Epithelial cell of esophagus (primary cell): ENCODE data around the gene SOS2.
A peak's percentile ranks its signal among the peaks of the same experiment; 100 is the strongest.

Experiments
- DNase-seq: peaks from one replicate; pipeline ENCODE4 v3.0.0; 2010; ENCODE audit warnings: low read depth
- H3K4me3 ChIP-seq: 2 replicates; pipeline ENCODE4 v1.5.1; 2011; ENCODE audit warnings: mild to moderate bottlenecking, low read length, control low read depth
- CTCF ChIP-seq: IDR thresholded peaks from 2 replicates; pipeline ENCODE4 v1.5.1; 2011; ENCODE audit warnings: low read depth, mild to moderate bottlenecking, low read length, control low read depth, inconsistent platforms; ENCODE audit not compliant: insufficient read depth; ENCODE audit errors: missing control alignments

SOS2 gene

GRCh38 chr14:50231475-50232275 lies at the start of gene SOS2:
TSS of gene SOS2 (minus strand) at chr14:50231578. CDS start at chr14:50231283, 295 bp downstream.
- peak within 1 kb of the TSS; percentile 56 for H3K4me3 ChIP-seq
- peak; percentile 87 for DNase-seq
- TF ChIP-seq CTCF, result no peak

- no peak for DNase-seq
These were observed 41.1 kb upstream of the SOS2 start for GRCh38 chr14:50272498-50272897.

GRCh38 chr14:50270932-50271331 lies 39.6 kb upstream of the SOS2 start:
- no peak overlapping the region for H3K4me3 ChIP-seq
- DNase-seq, result no peak
- TF ChIP-seq CTCF, result no peak

More at GRCh38 chr14:50272498-50272897, 41.1 kb upstream of the SOS2 start:
- no peak overlapping the region for H3K4me3 ChIP-seq
- no peak for TF ChIP-seq CTCF

GRCh38 chr14:50265029-50265428 lies 33.7 kb upstream of the SOS2 start:
- TF ChIP-seq CTCF, result no peak
- H3K4me3 ChIP-seq, result no peak overlapping the region
- DNase-seq, result no peak

- no peak for DNase-seq
- TF ChIP-seq CTCF, result no peak
- no peak overlapping the region for H3K4me3 ChIP-seq
These were observed 31.9 kb upstream of the SOS2 start for GRCh38 chr14:50263321-50263720.

GRCh38 chr14:50262865-50263264 lies 31.5 kb upstream of the SOS2 start:
- no peak overlapping the region for H3K4me3 ChIP-seq
- no peak for TF ChIP-seq CTCF
- DNase-seq, result no peak

GRCh38 chr14:50260511-50260910 lies 29.1 kb upstream of the SOS2 start:
- peak; percentile 36 for DNase-seq
- TF ChIP-seq CTCF, result peak; percentile 41

More at GRCh38 chr14:50260511-50260910, 29.1 kb upstream of the SOS2 start:
- H3K4me3 ChIP-seq, result no peak overlapping the region
